A172 (cell line): ENCODE results near the gene PIK3AP1. TPM values are rescaled to one million over a fixed set of nuclear protein-coding genes. Genes with fewer than 3 reads are reported as not detected.
"Not testable (repeated sequence)": the region's sequence is repeated elsewhere in the genome, so short reads cannot be mapped to it uniquely, and the experiment has no call there.

Source experiments
- DNase-seq: peaks from one replicate; pipeline ENCODE4 v3.0.0-alpha.2; 2015; ENCODE audit warnings: low spot score
- total RNA-seq: library from RNA; depleted of rRNA; stranded (reverse); fragments of >200 nt; shearing (Covaris generic); gene quantifications from 2 replicates; pipeline ENCODE4 v1.2.3, GENCODE V29; 2014

The PIK3AP1 gene
- total RNA-seq, 1 experiment from 2014 or later = 17.2 TPM

GRCh38 chr10:96696845-96697425 is 23.4 kb downstream of the PIK3AP1 start:
- no peak for DNase-seq

- DNase-seq = no peak
Observed at GRCh38 chr10:96695975-96696634, 24.2 kb downstream of the PIK3AP1 start.

GRCh38 chr10:96695366-96695765 is 24.9 kb downstream of the PIK3AP1 start:
- DNase-seq = no peak

- no peak for DNase-seq
Observed at GRCh38 chr10:96693431-96693830, 26.9 kb downstream of the PIK3AP1 start.

GRCh38 chr10:96692427-96692826 is 27.9 kb downstream of the PIK3AP1 start:
- no peak for DNase-seq

GRCh38 chr10:96691761-96692160 is 28.6 kb downstream of the PIK3AP1 start:
- no peak for DNase-seq

- peak; percentile 38 for DNase-seq
Observed at GRCh38 chr10:96690755-96691730, 29.3 kb downstream of the PIK3AP1 start.

GRCh38 chr10:96688789-96689188 is 31.5 kb downstream of the PIK3AP1 start:
- no peak for DNase-seq

- DNase-seq = no peak
Observed at GRCh38 chr10:96687317-96688012, 32.8 kb downstream of the PIK3AP1 start.

- no peak for DNase-seq
Observed at GRCh38 chr10:96686514-96686913, 33.8 kb downstream of the PIK3AP1 start.

GRCh38 chr10:96685306-96685705 is 35.0 kb downstream of the PIK3AP1 start:
- DNase-seq = no peak

GRCh38 chr10:96684826-96685225 is 35.5 kb downstream of the PIK3AP1 start:
- no peak for DNase-seq

- peak; percentile 39 for DNase-seq
Observed at GRCh38 chr10:96683710-96684109, 36.6 kb downstream of the PIK3AP1 start.

GRCh38 chr10:96683065-96683464 is 37.2 kb downstream of the PIK3AP1 start:
- DNase-seq = peak; percentile 89

GRCh38 chr10:96681524-96681923 is 38.8 kb downstream of the PIK3AP1 start:
- DNase-seq = no peak

GRCh38 chr10:96680463-96680862 is 39.9 kb downstream of the PIK3AP1 start:
- not testable (repeated sequence) for DNase-seq

GRCh38 chr10:96678725-96679124 is 41.6 kb downstream of the PIK3AP1 start:
- no peak for DNase-seq

GRCh38 chr10:96676272-96677112 is 43.8 kb downstream of the PIK3AP1 start:
- DNase-seq = no peak

- DNase-seq = no peak
Observed at GRCh38 chr10:96675846-96676245, 44.5 kb downstream of the PIK3AP1 start.

- peak; percentile 57 for DNase-seq
Observed at GRCh38 chr10:96673318-96674099, 46.8 kb downstream of the PIK3AP1 start.
